ENCODE data around the gene SLC26A6. TPM values are rescaled to one million over a fixed set of nuclear protein-coding genes. Genes with fewer than 3 reads are reported as not detected.

The SLC26A6 gene
- total RNA-seq, 1 donor from 2014 or later, result 28.1 TPM

- H3K4me1 ChIP-seq, result no peaks in the 10 kb centered on the region
- intact Hi-C loops (cut with DNase I), result no loop called here
- no peak for TF ChIP-seq CTCF (IDR thresholded peaks at IDR 0.05)
Observed at GRCh38 chr3:48641396-48641795, 6.1 kb upstream of the SLC26A6 start.

GRCh38 chr3:48639944-48640606 is 4.8 kb upstream of the SLC26A6 start:
- no peaks in the 10 kb centered on the region for H3K36me3 ChIP-seq
- no peak for TF ChIP-seq CTCF (IDR thresholded peaks at IDR 0.05)
- H3K27me3 ChIP-seq, result no peaks in the 10 kb centered on the region
- intact Hi-C loops (cut with DNase I), result loop anchor here (5.0 to 10.0 kb wide), 3 partner anchors 43 to 165 kb away; partner anchors contain the start of gene COL7A1
- H3K4me3 ChIP-seq, result no peak overlapping the region
- no peak overlapping the region for H3K27ac ChIP-seq
- H3K9me3 ChIP-seq, result no peaks in the 10 kb centered on the region
- peaks cover 0 to 7% of the 10 kb centered on the region in 2 donors for H3K4me1 ChIP-seq
- no peak for DNase-seq (ENCODE audit: low spot score in 2 of 2)

More at GRCh38 chr3:48641396-48641795, 6.1 kb upstream of the SLC26A6 start:
- Histone ChIP-seq H3K9me3 (no peaks in the 10 kb centered on the region), H3K4me3 (no peak overlapping the region), H3K27me3 (no peaks in the 10 kb centered on the region), H3K27ac (no peak overlapping the region), H3K36me3 (no peaks in the 10 kb centered on the region)
- no peak for DNase-seq (ENCODE audit: low spot score in 2 of 2)

GRCh38 chr3:48637305-48637704 is 2.0 kb upstream of the SLC26A6 start:
- Histone ChIP-seq H3K27ac (no peak overlapping the region), H3K4me1 (peaks cover 0 to 22% of the 10 kb centered on the region in 2 donors), H3K9me3 (no peaks in the 10 kb centered on the region), H3K36me3 (peaks cover 9 to 11% of the 10 kb centered on the region in 2 donors), H3K4me3 (no peak overlapping the region), H3K27me3 (no peaks in the 10 kb centered on the region)
- DNase-seq (ENCODE audit: low spot score in 2 of 2), result no peak
- intact Hi-C loops (cut with DNase I), result loop anchor here (5.0 to 10.0 kb wide), 3 partner anchors 40 to 163 kb away; partner anchors contain the start of gene COL7A1
- TF ChIP-seq CTCF (IDR thresholded peaks at IDR 0.05), result no peak

- intact Hi-C loops (cut with DNase I), result loop anchor here (5.0 to 10.0 kb wide), 3 partner anchors 39 to 161 kb away; partner anchors contain the start of gene COL7A1
- Histone ChIP-seq H3K4me3 (peak overlapping the region; percentile 95 to 97), H3K27me3 (no peaks in the 10 kb centered on the region), H3K9me3 (no peaks in the 10 kb centered on the region), H3K27ac (peak overlapping the region; percentile 80 to 81), H3K36me3 (peaks cover 18 to 20% of the 10 kb centered on the region in 2 donors), H3K4me1 (peaks cover 0 to 22% of the 10 kb centered on the region in 2 donors)
- DNase-seq (ENCODE audit: low spot score in 2 of 2), result no peak
- TF ChIP-seq CTCF (IDR thresholded peaks at IDR 0.05), result no peak
Observed at GRCh38 chr3:48636149-48636655, 941 bp upstream of the SLC26A6 start.

- H3K9me3 ChIP-seq, result no peaks in the 10 kb centered on the region
- intact Hi-C loops (cut with DNase I), result loop anchor here (1.0 to 10.0 kb wide), 8 partner anchors 16 to 160 kb away; partner anchors contain the start of genes COL7A1, PFKFB4 and UQCRC1
Observed at GRCh38 chr3:48634661-48635221, 520 bp downstream of the SLC26A6 start.

More at GRCh38 chr3:48634661-48635221, 520 bp downstream of the SLC26A6 start:
- TF ChIP-seq CTCF (IDR thresholded peaks at IDR 0.05), result no peak
- peaks cover 0 to 22% of the 10 kb centered on the region in 2 donors for H3K4me1 ChIP-seq
- H3K4me3 ChIP-seq, result peak overlapping the region; percentile 95 to 97
- DNase-seq (ENCODE audit: low spot score in 2 of 2), result peak in 1 of 2 donors; percentile 85
- peaks cover 31 to 35% of the 10 kb centered on the region in 2 donors for H3K36me3 ChIP-seq
- H3K27me3 ChIP-seq, result no peaks in the 10 kb centered on the region
- H3K27ac ChIP-seq, result peak overlapping the region; percentile 80 to 81
